ENCODE results near the gene CABS1. TPM values are rescaled to one million over a fixed set of nuclear protein-coding genes. Genes with fewer than 3 reads are reported as not detected.

The CABS1 gene
- total RNA-seq, 2 experiments from 2014 or later, result not detected

GRCh38 chr4:70364002-70364401 lies 29.2 kb downstream of the CABS1 start:
- Histone ChIP-seq H3K4me3 (ENCODE audit: low read length) (no peak overlapping the region), H3K27ac (ENCODE audit: low read depth in 1 of 2, low read length in 2 of 2) (no peak overlapping the region), H3K9me3 (ENCODE audit: control insufficient read depth in 1 of 2, insufficient read depth in 1 of 2, low read length in 2 of 2) (no peaks in the 10 kb centered on the region), H3K4me1 (ENCODE audit: insufficient read depth, low read length) (no peaks in the 10 kb centered on the region), H3K36me3 (ENCODE audit: insufficient read depth, low read length) (no peaks in the 10 kb centered on the region), H3K27me3 (ENCODE audit: control insufficient read depth in 1 of 2, insufficient read depth in 2 of 2, low read length in 2 of 2) (no peaks in the 10 kb centered on the region)
- no peaks in the 10 kb centered on the region for H3K36me3 Mint-ChIP-seq (ENCODE audit: low read depth)
- H3K27me3 Mint-ChIP-seq, result no peaks in the 10 kb centered on the region
- no peak overlapping the region for H3K4me3 Mint-ChIP-seq
- H3K4me1 Mint-ChIP-seq (ENCODE audit: low read depth), result no peaks in the 10 kb centered on the region
- H3K9me3 Mint-ChIP-seq, result no peaks in the 10 kb centered on the region
- intact Hi-C loops (cut with DNase I, micrococcal nuclease), result no loop called here
- H3K27ac Mint-ChIP-seq, result no peak overlapping the region
- DNase-seq (no peak), ATAC-seq (ENCODE audit: poor library complexity) (no peak)
- CTCF ChIA-PET, result no interaction called here
- TF ChIP-seq CTCF (IDR thresholded peaks at IDR 0.05), result no peak
- POLR2A ChIA-PET, result no interaction called here

GRCh38 chr4:70365479-70365878 lies 30.7 kb downstream of the CABS1 start:
- ChIA-PET POLR2A (no interaction called here), CTCF (no interaction called here)
- ATAC-seq (ENCODE audit: poor library complexity) (no peak), DNase-seq (no peak)
- H3K27me3 Mint-ChIP-seq, result no peaks in the 10 kb centered on the region
- H3K9me3 Mint-ChIP-seq, result no peaks in the 10 kb centered on the region
- Histone ChIP-seq H3K27ac (ENCODE audit: low read depth in 1 of 2, low read length in 2 of 2) (no peak overlapping the region), H3K27me3 (ENCODE audit: control insufficient read depth in 1 of 2, insufficient read depth in 2 of 2, low read length in 2 of 2) (no peaks in the 10 kb centered on the region), H3K9me3 (ENCODE audit: control insufficient read depth in 1 of 2, insufficient read depth in 1 of 2, low read length in 2 of 2) (no peaks in the 10 kb centered on the region), H3K4me1 (ENCODE audit: insufficient read depth, low read length) (no peaks in the 10 kb centered on the region), H3K36me3 (ENCODE audit: insufficient read depth, low read length) (no peaks in the 10 kb centered on the region), H3K4me3 (ENCODE audit: low read length) (no peak overlapping the region)
- no peaks in the 10 kb centered on the region for H3K36me3 Mint-ChIP-seq (ENCODE audit: low read depth)
- H3K27ac Mint-ChIP-seq, result no peak overlapping the region
- no peak for TF ChIP-seq CTCF (IDR thresholded peaks at IDR 0.05)
- H3K4me3 Mint-ChIP-seq, result no peak overlapping the region
- intact Hi-C loops (cut with DNase I, micrococcal nuclease), result no loop called here
- H3K4me1 Mint-ChIP-seq (ENCODE audit: low read depth), result no peaks in the 10 kb centered on the region

GRCh38 chr4:70367813-70368212 lies 33.0 kb downstream of the CABS1 start:
- Histone ChIP-seq H3K27ac (ENCODE audit: low read depth in 1 of 2, low read length in 2 of 2) (no peak overlapping the region), H3K4me3 (ENCODE audit: low read length) (no peak overlapping the region), H3K9me3 (ENCODE audit: control insufficient read depth in 1 of 2, insufficient read depth in 1 of 2, low read length in 2 of 2) (no peaks in the 10 kb centered on the region), H3K4me1 (ENCODE audit: insufficient read depth, low read length) (no peaks in the 10 kb centered on the region), H3K36me3 (ENCODE audit: insufficient read depth, low read length) (no peaks in the 10 kb centered on the region), H3K27me3 (ENCODE audit: control insufficient read depth in 1 of 2, insufficient read depth in 2 of 2, low read length in 2 of 2) (no peaks in the 10 kb centered on the region)
- H3K4me3 Mint-ChIP-seq, result no peak overlapping the region
- no peak for TF ChIP-seq CTCF (IDR thresholded peaks at IDR 0.05)
- H3K27ac Mint-ChIP-seq, result no peak overlapping the region
- H3K27me3 Mint-ChIP-seq, result no peaks in the 10 kb centered on the region
- intact Hi-C loops (cut with DNase I, micrococcal nuclease), result no loop called here
- DNase-seq, result no peak
- H3K4me1 Mint-ChIP-seq (ENCODE audit: low read depth), result no peaks in the 10 kb centered on the region
- ChIA-PET CTCF (no interaction called here), POLR2A (no interaction called here)
- H3K9me3 Mint-ChIP-seq, result no peaks in the 10 kb centered on the region
- no peak for ATAC-seq (ENCODE audit: poor library complexity)
- H3K36me3 Mint-ChIP-seq (ENCODE audit: low read depth), result no peaks in the 10 kb centered on the region
